HG03280 (cell line): Measurements from ENCODE around the gene PARN.
"Not testable (repeated sequence)": the region's sequence is repeated elsewhere in the genome, so short reads cannot be mapped to it uniquely, and the experiment has no call there.

ENCODE experiments used
- ATAC-seq: cut with Tn5 transposase; IDR thresholded peaks from one replicate; pipeline ENCODE4 v1.9.1; 2021; ENCODE audit warnings: mild to moderate bottlenecking, moderate library complexity; ENCODE audit not compliant: unreplicated experiment

PARN gene, protein sequence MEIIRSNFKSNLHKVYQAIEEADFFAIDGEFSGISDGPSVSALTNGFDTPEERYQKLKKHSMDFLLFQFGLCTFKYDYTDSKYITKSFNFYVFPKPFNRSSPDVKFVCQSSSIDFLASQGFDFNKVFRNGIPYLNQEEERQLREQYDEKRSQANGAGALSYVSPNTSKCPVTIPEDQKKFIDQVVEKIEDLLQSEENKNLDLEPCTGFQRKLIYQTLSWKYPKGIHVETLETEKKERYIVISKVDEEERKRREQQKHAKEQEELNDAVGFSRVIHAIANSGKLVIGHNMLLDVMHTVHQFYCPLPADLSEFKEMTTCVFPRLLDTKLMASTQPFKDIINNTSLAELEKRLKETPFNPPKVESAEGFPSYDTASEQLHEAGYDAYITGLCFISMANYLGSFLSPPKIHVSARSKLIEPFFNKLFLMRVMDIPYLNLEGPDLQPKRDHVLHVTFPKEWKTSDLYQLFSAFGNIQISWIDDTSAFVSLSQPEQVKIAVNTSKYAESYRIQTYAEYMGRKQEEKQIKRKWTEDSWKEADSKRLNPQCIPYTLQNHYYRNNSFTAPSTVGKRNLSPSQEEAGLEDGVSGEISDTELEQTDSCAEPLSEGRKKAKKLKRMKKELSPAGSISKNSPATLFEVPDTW

GRCh38 chr16:14629919-14630619, at the start of gene PARN:
TSS of gene PARN (minus strand) at chr16:14630260. CDS start at chr16:14630125, 135 bp downstream.
- ATAC-seq = peak; percentile 53

DNA sequence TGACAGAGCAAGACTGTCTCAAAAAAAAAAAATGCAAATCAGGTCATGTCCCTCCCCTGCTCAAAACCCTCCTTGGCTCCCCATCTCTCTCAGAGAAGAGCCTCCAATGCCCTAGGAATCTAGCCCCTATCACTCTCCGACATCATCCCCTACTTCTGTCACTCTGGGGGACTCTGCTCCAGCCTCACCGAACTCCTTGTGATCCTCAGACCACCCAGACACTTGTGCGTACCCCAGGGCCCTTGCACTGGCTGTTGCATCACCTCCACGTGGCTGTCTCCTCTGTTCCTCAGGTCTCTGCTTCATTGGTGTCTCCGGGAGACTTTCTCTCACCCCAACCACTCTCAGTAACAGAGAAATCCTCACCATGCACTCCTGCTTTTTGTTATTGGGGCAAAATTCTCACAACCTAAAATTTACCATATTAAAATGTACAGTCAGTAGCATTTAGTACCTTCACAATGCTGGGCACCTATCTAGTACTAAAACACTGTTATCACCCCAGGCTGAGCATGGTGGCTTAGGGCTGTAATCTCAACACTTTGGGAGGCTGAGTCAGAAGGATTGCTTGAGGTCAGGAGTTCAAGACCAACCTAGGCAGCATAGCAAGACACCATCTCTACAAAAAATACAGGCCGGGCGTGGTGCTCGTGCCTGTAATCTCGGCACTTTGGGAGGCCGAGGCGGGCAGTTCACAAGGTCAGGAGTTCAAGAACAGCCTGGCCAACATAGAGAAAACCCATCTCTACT, 48.9 kb upstream of the PARN start:
- ATAC-seq = no peak

- ATAC-seq = no peak
Measured at GRCh38 chr16:14677627-14678026, 47.6 kb upstream of the PARN start.

DNA sequence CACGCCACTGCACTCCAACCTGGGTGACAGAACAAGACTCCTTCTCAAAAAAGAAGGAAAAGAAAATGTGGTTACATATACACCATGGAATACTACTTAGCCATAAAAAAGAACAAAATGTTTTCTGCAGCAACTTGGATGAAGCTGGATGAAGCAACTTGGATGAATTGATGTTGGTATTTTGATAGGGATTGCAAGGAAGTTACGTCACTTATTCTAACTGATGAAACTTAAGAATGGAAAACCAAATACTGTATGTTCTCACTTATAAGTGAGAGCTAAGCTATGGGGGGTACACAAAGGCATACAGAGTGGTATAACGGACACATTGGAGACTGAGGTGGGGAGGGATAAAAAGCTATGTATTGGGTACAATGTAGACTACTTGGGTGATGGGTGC, 46.6 kb upstream of the PARN start:
- no peak for ATAC-seq

GRCh38 chr16:14672403-14672971, 42.4 kb upstream of the PARN start:
- ATAC-seq = peak; percentile 83

- no peak for ATAC-seq
Measured at GRCh38 chr16:14669776-14670175, 39.7 kb upstream of the PARN start.

- no peak for ATAC-seq
Measured at GRCh38 chr16:14668556-14669223, 38.6 kb upstream of the PARN start.

DNA sequence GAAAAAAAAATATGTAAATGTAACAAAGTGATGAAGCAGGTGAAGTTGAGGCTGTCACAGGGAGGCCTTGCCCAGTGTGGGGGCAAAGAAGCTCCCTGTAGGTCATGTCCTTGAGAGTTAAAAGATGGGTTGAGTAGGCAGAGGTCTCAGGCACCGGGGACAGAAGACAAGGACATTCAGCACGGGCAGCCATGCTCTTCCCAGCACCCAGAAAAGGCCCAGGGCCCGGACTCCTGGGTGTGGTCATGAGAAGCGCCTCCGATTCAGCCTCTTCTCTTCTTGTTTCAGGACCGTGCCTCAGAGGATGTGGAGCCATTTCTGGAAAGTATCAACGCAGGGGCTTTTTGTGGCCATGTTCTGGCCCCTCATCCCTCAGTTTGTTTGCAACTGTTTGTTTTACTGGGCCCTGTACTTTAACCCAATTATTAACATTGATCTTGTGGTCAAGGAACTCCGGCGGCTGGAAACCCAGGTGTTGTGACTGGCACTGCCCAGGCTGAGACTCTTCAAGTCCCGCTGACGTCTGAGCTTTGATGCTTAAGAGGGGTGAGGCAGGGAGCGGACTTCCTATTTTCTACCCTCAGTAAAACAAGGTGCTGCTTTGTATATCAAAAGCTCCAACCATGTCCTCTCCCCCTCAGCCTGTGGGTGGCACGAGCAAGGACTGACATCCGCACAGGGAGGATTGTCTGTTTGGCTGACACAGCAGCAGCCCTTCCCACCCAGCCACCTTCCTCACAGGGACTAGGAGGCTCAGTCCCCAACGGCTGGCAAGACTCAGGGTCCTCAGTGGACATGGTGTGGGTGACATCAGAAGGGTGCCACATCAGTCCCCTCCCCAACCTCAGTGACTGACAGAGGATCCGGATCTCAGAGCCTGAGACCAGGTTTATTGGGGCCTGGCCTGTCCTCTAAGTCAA, 37.5 kb upstream of the PARN start:
- no peak for ATAC-seq

DNA sequence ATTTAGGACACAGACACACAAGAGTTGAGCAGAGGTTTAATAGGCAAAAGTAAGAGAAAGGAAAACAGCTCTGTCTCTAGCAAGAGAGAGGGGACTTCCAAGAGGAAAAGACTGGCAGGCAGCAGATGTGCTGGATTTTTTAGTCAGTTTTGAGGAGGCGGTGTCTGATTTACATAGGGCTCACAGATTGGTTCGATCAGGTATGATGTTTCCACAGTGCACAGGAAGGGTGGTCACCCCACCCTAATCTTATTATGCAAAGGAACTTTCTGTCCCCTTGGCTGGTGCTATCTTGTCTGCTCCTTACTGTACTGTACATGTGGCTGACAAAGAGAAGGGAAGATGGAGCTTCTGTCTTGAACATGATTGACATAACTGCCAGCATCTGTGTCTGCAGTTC, 28.0 kb upstream of the PARN start:
- peak; percentile 64 for ATAC-seq

- no peak for ATAC-seq
Measured at GRCh38 chr16:14652726-14653125, 22.7 kb upstream of the PARN start.

DNA sequence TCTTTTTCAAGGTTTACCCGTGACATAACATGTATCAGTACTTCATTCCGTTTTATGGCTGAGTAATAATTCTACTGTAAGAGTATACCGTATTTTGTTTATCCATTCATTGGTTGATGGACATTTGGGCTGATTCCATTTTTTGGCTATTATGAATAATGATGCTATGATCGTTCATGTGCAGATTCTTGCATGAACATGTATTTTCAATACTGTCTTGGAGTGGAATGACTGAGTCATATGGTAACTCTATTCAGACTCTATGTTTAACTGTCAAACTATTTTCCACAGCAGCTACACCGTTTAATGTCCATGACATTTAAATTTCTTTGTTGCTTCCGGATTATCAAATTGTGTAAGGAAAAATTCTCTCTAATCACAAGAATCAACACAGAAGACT, 20.6 kb upstream of the PARN start:
- no peak for ATAC-seq

DNA sequence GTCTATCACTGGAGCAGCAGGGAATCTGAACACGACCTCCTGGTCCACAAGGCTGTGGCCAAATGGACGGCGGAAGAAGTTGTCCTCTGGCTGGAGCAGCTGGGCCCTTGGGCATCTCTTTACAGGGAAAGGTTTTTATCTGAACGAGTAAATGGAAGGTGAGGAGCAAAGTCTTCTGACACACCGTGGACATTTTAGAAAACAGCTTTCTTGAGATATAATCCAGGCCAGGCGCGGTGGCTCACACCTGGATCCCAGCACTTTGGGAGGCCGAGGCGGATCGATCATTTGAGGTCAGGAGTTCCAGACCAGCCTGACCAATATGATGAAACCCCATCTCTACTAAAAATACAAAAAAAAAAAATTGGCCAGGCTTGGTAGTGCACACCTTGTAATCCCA, 19.8 kb upstream of the PARN start:
- ATAC-seq = no peak

DNA sequence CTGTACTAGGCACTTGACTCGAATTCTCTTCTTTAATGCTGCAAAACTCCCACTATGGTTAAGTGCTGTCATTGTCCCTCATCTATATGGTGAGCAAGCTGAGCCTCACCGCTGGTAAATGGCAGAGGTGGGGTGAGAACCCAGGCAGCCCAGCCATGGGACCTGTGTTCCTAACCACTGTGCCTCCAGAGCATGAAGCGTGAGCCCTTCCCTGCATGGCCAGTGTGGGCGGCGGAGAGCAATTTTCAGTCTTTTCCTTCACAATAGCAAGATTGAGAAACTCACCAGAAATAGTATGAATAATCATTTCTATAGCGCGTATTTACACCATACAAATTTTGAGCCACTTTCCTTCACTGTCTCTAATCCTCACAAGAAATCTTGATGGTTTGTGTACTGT, 11.9 kb upstream of the PARN start:
- no peak for ATAC-seq

DNA sequence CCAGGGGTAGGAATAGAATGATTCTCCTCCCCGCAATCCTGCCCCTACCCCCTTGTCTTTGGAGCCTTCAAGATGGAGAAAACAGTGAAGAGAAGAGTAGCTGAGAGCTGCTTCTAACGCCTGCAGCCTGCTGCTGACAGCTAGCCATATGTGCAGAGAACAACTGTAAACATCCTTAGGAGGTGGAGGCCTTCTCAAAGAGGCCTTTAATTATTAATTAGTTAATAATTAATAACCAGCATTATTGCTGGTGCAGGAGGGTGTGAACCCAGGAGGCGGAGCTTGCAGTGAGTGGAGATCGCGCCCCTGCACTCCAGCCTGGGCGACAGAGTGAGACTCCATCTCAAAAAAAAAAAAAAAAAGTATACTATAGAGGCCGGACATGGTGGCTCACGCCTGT, 11.1 kb upstream of the PARN start:
- no peak for ATAC-seq

GRCh38 chr16:14640538-14640937, 10.5 kb upstream of the PARN start:
- no peak for ATAC-seq

- ATAC-seq = not testable (repeated sequence)
Measured at GRCh38 chr16:14636951-14637240, 6.8 kb upstream of the PARN start.

DNA sequence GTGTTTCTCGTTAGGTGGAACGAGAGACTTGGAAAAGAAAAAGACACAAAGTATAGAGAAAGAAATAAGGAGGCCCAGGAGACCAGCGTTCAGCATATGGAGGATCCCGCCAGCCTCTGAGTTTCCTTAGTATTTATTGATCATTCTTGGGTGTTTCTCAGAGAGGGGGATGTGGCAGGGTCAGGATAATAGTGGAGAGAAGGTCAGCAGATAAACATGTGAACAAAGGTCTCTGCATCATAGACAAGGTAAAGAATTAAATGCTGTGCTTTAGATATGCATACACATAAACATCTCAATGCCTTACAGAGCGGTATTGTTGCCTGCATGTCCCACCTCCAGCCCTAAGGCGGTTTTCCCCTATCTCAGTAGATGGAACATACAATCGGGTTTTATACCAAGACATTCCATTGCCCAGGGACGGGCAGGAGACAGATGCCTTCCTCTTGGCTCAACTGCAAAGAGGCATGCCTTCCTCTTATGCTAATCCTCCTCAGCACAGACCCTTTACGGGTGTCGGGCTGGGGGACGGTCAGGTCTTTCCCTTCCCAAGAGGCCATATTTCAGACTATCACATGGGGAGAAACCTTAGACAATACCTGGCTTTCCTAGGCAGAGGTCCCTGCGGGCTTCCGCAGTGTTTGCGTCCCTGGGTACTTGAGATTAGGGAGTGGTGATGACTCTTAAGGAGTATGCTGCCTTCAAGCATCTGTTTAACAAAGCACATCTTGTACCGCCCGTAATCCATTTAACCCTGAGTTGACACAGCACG, 6.3 kb upstream of the PARN start:
- ATAC-seq = not testable (repeated sequence)

DNA sequence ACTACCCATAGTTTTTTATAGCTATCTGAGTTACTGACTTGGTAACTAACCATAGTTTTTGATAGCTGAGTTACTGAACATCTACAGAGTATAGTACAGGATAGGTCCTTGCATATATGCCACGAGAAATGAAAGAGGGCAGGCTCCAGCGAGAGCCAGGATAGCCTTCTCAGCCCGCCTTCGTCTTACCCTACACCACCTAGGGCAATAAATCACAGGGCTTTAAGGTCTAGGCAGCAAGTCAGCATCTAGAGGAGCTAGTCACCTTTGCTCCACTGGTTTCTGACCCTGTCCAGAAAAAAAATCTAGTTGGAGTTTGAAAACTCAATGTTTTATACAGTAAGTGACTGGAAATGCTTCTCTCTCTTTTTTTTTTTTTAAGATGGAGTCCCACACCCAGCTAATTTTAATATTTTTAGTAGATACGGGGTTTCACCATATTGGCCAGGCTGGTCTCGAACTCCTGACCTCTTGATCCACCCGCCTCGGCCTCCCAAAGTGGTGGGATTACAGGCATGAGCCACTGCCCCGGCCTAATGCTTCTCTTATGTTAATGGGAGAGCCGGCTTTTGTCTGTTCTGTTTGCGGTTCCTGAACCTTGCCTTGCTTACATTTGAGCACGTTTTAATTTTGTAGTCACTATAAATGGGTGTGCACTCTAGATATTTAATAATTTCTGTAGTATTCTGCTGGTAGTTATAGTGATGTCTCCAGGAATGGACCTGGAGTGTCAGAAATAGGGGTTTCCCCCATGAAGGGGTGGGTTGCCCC, 5.5 kb upstream of the PARN start:
- no peak for ATAC-seq
